Activated CD4-positive, alpha-beta T cell treated with anti-CD3 and anti-CD28 coated beads, Interleukin-2, amount 50 U/mL, for 24 hours (primary cell): ENCODE data around the gene TACC3.

Source experiments
- DNase-seq, 2 donors: peaks; one replicate each; pipeline ENCODE4 v3.0.0-alpha.2; 2020; ENCODE audit warnings: low read depth in 1 of 2, low spot score in 1 of 2

The TACC3 gene

GRCh38 chr4:1744552-1744951, 23.2 kb downstream of the TACC3 start:
- no peak for DNase-seq

- no peak for DNase-seq
Measured at GRCh38 chr4:1745165-1745564, 23.8 kb downstream of the TACC3 start.

- DNase-seq = no peak
Measured at GRCh38 chr4:1745697-1746096, 24.4 kb downstream of the TACC3 start.

DNA sequence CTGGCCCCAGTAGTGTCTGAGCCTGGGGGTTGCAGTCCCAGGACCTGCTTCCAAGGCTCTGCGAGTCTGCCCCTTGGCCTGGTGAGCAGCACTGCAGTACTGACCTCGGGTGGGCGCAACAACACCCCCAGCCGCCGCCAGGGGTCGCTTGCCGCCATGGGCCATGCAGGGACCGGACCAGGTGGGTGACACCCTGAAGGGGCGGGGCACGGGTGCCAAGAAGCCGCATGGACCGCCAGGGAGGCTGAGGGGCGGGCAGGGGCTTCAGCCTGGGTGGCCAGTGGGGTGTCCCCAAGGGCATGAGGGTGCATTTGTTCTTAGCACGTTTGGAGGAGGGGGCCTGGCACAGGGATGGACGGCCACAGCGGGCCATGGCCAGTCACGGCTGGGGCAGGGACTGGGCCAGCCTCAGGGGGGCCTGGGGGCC, 25.0 kb downstream of the TACC3 start:
- DNase-seq = peak; percentile 66 to 72

GRCh38 chr4:1746919-1747602, 25.7 kb downstream of the TACC3 start:
- DNase-seq = no peak

DNA sequence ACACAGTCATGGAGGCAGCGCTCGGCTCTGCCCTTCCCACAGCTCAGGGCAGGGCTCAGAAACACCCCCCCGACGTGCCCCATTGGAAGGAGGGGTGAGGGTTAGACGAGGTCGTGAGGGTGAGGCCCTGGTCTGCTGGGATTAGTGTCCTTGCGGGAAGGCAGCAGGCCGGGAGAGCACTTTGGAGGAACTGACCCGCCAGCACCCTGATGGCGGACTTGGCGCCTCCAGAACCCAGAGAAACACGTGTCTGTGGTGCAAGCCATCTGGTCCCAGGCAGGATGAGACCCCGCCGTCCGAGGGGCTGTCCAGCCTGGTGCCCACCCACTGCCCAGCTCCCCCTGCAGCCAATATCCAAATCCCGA, 26.3 kb downstream of the TACC3 start:
- DNase-seq = no peak

GRCh38 chr4:1748465-1748995, 27.2 kb downstream of the TACC3 start:
- peak; percentile 61 to 75 for DNase-seq

DNA sequence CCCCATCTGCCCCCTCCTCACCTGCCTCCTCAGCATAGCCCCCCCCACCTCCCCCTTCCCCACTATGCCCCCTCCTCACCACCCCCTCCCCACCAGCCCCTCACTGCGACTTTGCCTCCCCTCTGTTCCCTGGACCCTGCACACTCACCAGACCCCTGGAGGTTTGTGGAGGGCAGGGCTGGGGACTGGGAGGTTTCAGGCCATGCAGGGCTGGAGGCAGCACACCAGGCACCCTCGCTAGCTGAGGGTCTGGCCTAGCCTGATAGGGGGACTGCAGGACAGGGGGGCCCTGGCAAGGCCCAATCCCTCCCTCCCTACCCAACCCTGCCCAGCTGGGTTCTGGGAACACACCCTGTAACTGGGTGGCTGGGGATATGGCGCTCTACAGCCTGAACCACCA, 28.0 kb downstream of the TACC3 start:
- DNase-seq = no peak

- DNase-seq = no peak
Measured at GRCh38 chr4:1749826-1750225, 28.5 kb downstream of the TACC3 start.

GRCh38 chr4:1750381-1751154, 29.2 kb downstream of the TACC3 start:
- DNase-seq = no peak

GRCh38 chr4:1751155-1751918, 30.0 kb downstream of the TACC3 start:
- no peak for DNase-seq

DNA sequence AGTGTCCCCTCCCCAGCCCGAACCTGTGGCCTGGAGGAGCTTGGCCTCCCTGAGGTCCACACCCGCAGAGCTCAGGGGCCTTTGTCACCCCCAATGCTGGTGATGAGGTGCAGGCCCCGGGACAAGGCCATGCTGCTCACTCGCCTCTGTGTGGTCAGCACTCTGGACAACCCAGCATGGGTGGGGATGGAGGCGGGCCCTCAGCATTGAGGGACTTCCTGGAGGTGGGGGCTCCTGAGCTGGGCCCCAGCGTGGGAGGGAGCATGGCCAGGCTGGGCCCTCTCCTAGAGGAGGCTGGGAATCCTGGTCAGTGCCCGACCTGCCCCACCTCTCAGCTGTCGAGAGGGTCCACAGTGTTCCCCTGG, 30.6 kb downstream of the TACC3 start:
- no peak for DNase-seq

GRCh38 chr4:1752284-1753041, 31.1 kb downstream of the TACC3 start:
- no peak for DNase-seq

- no peak for DNase-seq
Measured at GRCh38 chr4:1753294-1753696, 32.0 kb downstream of the TACC3 start.

DNA sequence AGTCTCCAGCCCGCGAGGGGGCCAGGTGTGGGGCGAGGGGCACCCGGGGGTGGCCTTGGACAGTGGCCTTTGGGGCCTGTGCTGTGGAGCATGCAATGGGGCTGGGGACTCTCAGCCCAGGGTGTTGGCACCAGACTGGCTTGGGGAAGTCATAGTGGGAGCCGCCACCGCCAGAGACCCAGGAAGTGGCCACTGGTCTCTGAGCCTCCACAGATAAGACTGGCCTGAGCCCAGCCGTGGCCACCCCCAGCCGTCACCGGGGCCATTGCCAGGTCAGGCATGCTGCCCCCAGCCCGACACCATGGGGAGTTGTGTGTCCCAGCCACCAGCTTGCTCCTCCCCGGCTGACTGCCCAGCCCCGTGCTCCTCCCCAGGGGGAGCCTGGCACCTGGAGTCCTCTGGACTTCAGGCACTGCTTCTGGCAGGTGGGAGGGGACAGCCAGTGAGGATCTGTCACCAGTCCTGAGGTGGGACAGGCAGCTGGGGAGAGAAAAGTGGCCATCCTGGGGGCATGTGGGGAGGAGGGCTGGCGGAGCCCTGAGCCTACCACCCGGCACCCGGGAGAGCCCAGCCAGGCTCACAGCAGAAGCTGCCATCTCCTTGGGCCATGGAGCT, 32.5 kb downstream of the TACC3 start:
- DNase-seq = no peak

DNA sequence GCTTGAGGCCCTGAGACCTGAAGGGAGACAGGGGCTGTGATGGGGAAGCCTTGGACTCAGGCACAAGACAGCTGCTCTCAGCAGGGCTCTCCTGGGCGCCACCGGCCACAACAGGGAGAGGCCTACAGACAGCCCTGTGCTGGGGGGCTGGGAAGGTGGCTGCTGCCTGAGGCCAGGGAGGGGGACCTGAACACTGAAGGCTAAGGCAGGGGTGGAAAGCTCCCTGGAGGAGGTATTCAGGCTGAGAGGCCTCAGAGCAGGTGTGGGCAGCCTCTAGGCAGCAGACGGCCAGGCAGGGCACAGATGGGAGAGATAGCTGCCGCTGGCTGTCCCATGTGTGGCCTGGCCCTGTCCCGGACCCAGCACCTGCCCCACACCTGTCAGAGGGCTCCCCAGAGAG, 33.0 kb downstream of the TACC3 start:
- no peak for DNase-seq

GRCh38 chr4:1755297-1755696, 34.0 kb downstream of the TACC3 start:
- no peak for DNase-seq

DNA sequence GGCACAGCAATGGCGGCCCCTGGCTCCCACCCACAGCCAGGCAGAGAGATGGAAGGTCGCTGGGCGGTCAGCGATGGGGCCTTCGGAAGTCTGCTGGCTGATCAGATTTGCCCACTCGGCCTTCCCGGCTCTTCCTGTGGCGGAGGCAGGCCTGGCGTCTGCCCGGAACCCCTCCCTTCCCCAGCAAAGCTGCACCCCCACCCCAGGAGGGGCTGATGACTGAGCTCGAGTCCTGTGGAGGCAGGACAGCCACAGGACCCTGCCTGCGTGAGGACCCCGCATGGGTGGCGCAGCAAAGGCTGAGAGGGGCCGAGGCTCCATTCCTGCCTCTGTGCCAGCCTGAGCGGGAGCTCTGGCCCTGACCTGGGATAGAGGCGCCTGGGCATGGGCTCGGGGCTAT, 34.8 kb downstream of the TACC3 start:
- DNase-seq = no peak

- DNase-seq = no peak
Measured at GRCh38 chr4:1756893-1757779, 35.8 kb downstream of the TACC3 start.

- DNase-seq = no peak
Measured at GRCh38 chr4:1757836-1758235, 36.5 kb downstream of the TACC3 start.
